Heart left ventricle (tissue), 16 donors: ENCODE measurements around the gene HOMEZ. TPM values are rescaled to one million over a fixed set of nuclear protein-coding genes. Genes with fewer than 3 reads are reported as not detected.

ENCODE experiments used
- ATAC-seq, 4 donors: fragments of 200-7000 bp; cut with Tn5 transposase; one replicate each; pipeline ENCODE4 v1.9.1; 2020 to 2022; ENCODE audit warnings: moderate library complexity in 4 of 4, mild to moderate bottlenecking in 3 of 4, moderate number of reproducible peaks in 1 of 4
- DNase-seq, 5 donors: peaks; one replicate each; pipeline ENCODE4 v3.0.0-alpha.2; 2020
- H3K27ac ChIP-seq, 12 donors: fragments of 200-600 bp; sonication (generic) in 4 of 12; one replicate each; pipeline versions ENCODE4 v1.5.0 to v1.8.0; 2016 to 2022; ENCODE audit warnings: mild to moderate bottlenecking in 2 of 12
- H3K27me3 ChIP-seq, 9 donors: fragments of 200-600 bp; sonication (generic) in 2 of 9; one replicate each; pipeline versions ENCODE4 v1.5.1 to v1.8.0; 2016 to 2022; ENCODE audit warnings: mild to moderate bottlenecking in 3 of 9
- H3K36me3 ChIP-seq, 9 donors: fragments of 200-600 bp; sonication (generic) in 2 of 9; one replicate each; pipeline versions ENCODE4 v1.5.0 to v1.8.0; 2018 to 2022; ENCODE audit warnings: mild to moderate bottlenecking in 2 of 9
- H3K4me1 ChIP-seq, 12 donors: fragments of 200-600 bp; sonication (generic) in 4 of 12; one replicate each; pipeline versions ENCODE4 v1.5.0 to v1.8.0; 2016 to 2022; ENCODE audit warnings: mild to moderate bottlenecking in 3 of 12
- H3K4me3 ChIP-seq, 12 donors: fragments of 200-600 bp; sonication (generic) in 4 of 12; one replicate each; pipeline versions ENCODE4 v1.5.0 to v1.8.0; 2017 to 2022; ENCODE audit warnings: mild to moderate bottlenecking in 9 of 12, moderate library complexity in 4 of 12
- H3K9me3 ChIP-seq, 12 donors: fragments of 200-600 bp; sonication (generic) in 4 of 12; one replicate each; pipeline versions ENCODE4 v1.5.0 to v1.8.0; 2016 to 2022; ENCODE audit warnings: mild to moderate bottlenecking in 1 of 12
- POLR2A ChIP-seq, 2 donors: fragments of 450-650 bp; IDR thresholded peaks; one replicate each; pipeline ENCODE4 v1.6.1; 2017; ENCODE audit warnings: antibody characterized with exemption in 2 of 2, mild to moderate bottlenecking in 2 of 2, moderate library complexity in 2 of 2
- WGBS, 4 donors: extraction: QIAGEN DNeasy Blood & Tissue Kit in 2 of 4; methylation state at CpG; one replicate each; pipeline versions ENCODE4 v1.1.5 to v1.1.7; 2013 to 2018; 5-methylcytosine and 5-hydroxymethylcytosine counted together
- intact Hi-C, 10 donors: fragments of 100-400 bp; cut with DNase I; formaldehyde crosslinking; loops; one replicate each; pipeline versions ENCODE4 v1.11.1 to v1.14.2; 2022
- polyA plus RNA-seq, 2 donors: library from polyadenylated mRNA; stranded (reverse); fragments of 200-250 nt; gene quantifications; one replicate each; pipeline ENCODE4 v1.2.3, GENCODE V29; 2013
- total RNA-seq, 9 donors: library from RNA; depleted of rRNA in 2 of 9; stranded (reverse); fragments of >200 nt in 2 of 9; fragmentation: NEBNext Ultra II Directional in 3 of 9; extraction: Animal tissue kit (Norgen Biotek cat#: 25700) in 3 of 9; gene quantifications; one replicate each; pipeline versions ENCODE4 v1.1.0 to v1.2.4, GENCODE V29; 2016 to 2023
- TF ChIP-seq, protein P1 (sequence below), 12 donors: fragments of 200-600 bp; sonication (generic) in 4 of 12; IDR thresholded peaks; one replicate each; pipeline versions ENCODE4 v1.5.0 to v1.8.0; 2018 to 2022; ENCODE audit warnings: antibody characterized with exemption in 12 of 12, mild to moderate bottlenecking in 5 of 12
- donor health status: ischemic (EF 13 %, LVEDD 7.1; RV severe dilation, severe dysfunction).
- donor health status: healthy with polysubstance abuse.
- donor health status: DM: no; HTN: yes; CAD: no.
- donor health status: DM: no; HTN: no; CAD: no.
- donor health status: ischemic (EF 25% LVEDD 6.9; RV normal size, moderate dysfunction).
- donor health status: ischemic (EF 25% LVEDD 5.7; RV mildly dilated, moderate dysfunction).
- donor health status: healthy.
- donor health status: DM: yes; HTN: yes; CAD: no.
- donor health status: ischemic (EF 35%, LVEDD 5.7; RV mildly dilated, moderate dysfunction).
- donor health status: nonischemic (EF 11% LVEDD 7.7; RV severe dilation, severe dysfunction).
- donor health status: DM: yes; HTN: yes; CAD: no.
- donor health status: PGD.
- donor health status: ischemic (EF 29% LVEDD 5.4; RV normal size, mild dysfunction).
- donor health status: nonischemic (EF 23%, LVEDD 6.1; RV moderate dilation, normal function).

Gene HOMEZ
- total and polyA plus RNA-seq, 11 donors, result 6.2 to 13.0 (median 9.2) TPM

DNA sequence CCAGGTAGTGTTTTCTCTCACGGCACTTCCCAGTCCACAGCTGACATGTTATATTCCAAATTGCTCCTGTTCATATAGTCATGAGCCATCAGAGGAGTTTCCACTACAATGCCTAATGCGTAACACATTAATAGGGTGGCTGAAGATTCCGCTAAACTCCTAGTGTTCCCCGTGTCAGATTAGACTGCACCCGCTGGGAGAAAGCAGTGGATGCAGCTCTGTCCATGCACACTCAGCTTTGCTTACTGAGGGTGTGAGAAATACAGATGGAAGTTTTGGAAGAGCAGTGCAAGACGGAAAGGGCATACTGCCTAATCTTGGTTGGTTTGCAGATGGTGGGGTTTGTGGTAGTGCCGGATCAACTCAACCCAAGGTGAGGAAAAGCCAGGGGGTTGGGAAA is 11.2 kb upstream of the HOMEZ start:
- Histone ChIP-seq H3K4me3 (no peak overlapping the region), H3K4me1 (peaks cover 0 to 43% (median 32%) of the 10 kb centered on the region in 12 donors), H3K36me3 (peaks cover 0 to 35% (median 26%) of the 10 kb centered on the region in 9 donors), H3K9me3 (no peaks in the 10 kb centered on the region), H3K27me3 (no peaks in the 10 kb centered on the region), H3K27ac (no peak overlapping the region)
- intact Hi-C loops, result loop anchor here in 4 of 10 donors (5.0 to 10.0 kb wide), 2 partner anchors 172 to 175 kb away; no protein-coding TSS in a partner anchor
- 86 to 90% (median 88%) methylated on average over 7 of the region's 7 CpGs for WGBS, 4 donors
- ATAC-seq (no peak), DNase-seq (no peak)
- no peak for TF ChIP-seq POLR2A (IDR thresholded peaks at IDR 0.05)
- TF ChIP-seq, protein P1, sequence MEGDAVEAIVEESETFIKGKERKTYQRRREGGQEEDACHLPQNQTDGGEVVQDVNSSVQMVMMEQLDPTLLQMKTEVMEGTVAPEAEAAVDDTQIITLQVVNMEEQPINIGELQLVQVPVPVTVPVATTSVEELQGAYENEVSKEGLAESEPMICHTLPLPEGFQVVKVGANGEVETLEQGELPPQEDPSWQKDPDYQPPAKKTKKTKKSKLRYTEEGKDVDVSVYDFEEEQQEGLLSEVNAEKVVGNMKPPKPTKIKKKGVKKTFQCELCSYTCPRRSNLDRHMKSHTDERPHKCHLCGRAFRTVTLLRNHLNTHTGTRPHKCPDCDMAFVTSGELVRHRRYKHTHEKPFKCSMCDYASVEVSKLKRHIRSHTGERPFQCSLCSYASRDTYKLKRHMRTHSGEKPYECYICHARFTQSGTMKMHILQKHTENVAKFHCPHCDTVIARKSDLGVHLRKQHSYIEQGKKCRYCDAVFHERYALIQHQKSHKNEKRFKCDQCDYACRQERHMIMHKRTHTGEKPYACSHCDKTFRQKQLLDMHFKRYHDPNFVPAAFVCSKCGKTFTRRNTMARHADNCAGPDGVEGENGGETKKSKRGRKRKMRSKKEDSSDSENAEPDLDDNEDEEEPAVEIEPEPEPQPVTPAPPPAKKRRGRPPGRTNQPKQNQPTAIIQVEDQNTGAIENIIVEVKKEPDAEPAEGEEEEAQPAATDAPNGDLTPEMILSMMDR (IDR thresholded peaks at IDR 0.05), result no peak

DNA sequence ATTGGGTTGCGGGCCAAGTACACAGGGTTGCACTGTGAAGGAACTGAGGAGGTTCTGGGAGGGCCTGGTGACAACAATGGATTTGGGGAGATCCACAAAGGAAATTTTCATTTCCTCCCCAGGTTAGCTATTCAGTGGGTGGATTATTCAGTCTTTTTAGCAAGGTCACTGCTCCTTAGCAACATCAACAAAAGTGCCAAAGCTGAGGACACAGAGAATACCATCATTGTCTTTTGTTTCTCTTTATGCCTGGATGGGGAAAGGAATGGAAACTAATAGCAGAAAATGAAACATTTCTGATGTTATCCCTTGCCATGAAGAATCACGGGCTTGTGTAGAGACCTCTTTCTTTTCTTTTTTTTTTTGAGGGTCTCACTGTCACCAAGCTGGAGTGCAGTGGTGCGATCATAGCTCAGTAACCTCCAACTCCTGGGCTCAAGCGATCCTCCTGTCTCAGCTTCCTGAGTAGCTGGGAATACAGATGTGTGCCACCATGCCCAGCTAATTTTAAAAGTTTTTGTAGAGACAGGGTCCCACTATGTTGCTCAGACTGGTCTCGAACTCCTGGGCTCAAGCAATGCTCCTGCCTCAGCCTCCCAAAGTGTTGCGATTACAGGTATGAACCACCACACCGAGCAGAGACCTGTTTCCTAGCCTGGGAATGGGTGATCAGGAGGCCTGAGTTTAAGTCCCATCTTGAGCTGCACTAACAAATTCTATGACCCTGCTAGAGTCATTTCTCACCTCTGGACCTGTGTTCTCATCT is 10.3 kb upstream of the HOMEZ start:
- H3K9me3 ChIP-seq, result no peaks in the 10 kb centered on the region
- H3K27ac ChIP-seq, result peak overlapping the region in 1 of 12 donors; percentile 15
- TF ChIP-seq POLR2A (IDR thresholded peaks at IDR 0.05), result no peak
- TF ChIP-seq, protein P1 (IDR thresholded peaks at IDR 0.05), result no peak
- intact Hi-C loops, result loop anchor here in 4 of 10 donors (5.0 to 10.0 kb wide), 2 partner anchors 171 to 174 kb away; no protein-coding TSS in a partner anchor
- H3K4me1 ChIP-seq, result peaks cover 0 to 43% (median 32%) of the 10 kb centered on the region in 12 donors
- H3K36me3 ChIP-seq, result peaks cover 0 to 35% (median 26%) of the 10 kb centered on the region in 9 donors
- WGBS, 4 donors, result 88 to 92% (median 90%) methylated on average over 7 of the region's 7 CpGs
- ATAC-seq (no peak), DNase-seq (no peak)
- no peak overlapping the region for H3K4me3 ChIP-seq
- H3K27me3 ChIP-seq, result no peaks in the 10 kb centered on the region

DNA sequence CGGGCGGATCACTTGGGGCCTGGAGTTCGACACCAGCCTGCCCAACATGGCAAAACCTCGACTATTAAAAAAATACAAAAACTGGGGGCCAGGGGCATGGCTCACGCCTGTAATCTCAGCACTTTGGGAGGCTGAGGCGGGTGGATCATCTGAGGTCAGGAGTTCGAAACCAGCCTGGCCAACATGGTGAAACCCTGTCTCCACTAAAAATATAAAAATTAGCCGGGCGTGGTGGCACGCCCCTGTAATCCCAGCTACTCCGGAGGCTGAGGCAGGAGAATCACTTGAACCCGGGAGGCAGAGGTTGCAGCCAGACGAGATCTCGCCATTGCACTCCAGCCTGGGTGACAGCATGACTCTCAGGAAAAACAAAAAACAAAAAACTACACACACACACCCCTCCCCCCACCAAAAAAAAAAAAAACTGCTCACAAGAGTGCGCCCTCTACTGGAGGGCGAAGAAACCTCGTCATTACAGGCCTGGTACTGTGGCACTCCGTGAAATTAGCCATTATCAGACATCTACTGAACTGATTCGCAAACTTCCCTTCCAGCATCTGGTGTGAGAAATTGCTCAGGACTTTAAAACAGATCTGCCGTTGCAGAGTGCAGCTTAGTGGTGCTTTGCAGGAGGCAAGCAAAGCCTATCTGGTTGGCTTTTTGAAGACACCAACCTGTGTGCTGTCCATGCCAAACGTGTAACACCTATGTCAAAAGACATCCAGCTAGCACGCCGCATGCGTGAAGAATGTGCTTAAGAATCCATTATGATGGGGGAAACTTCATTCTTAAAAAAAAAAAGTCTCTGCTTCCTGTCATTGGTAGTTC is 9.0 kb upstream of the HOMEZ start:
- TF ChIP-seq, protein P1 (IDR thresholded peaks at IDR 0.05), result peak; percentile 78 to 89 (median 85)
- TF ChIP-seq POLR2A (IDR thresholded peaks at IDR 0.05), result no peak
- no peak overlapping the region for H3K4me3 ChIP-seq
- H3K27me3 ChIP-seq, result no peaks in the 10 kb centered on the region
- H3K27ac ChIP-seq, result peak overlapping the region in 2 of 12 donors; percentile 17 to 25
- 27 to 32% (median 29%) methylated on average over 24 of the region's 24 CpGs for WGBS, 4 donors
- peaks cover 0 to 35% (median 25%) of the 10 kb centered on the region in 12 donors for H3K4me1 ChIP-seq
- peaks cover 0 to 35% (median 26%) of the 10 kb centered on the region in 9 donors for H3K36me3 ChIP-seq
- intact Hi-C loops, result loop anchor here in 5 of 10 donors (2.0 to 10.0 kb wide), 3 partner anchors 30 to 173 kb away; no protein-coding TSS in a partner anchor
- no peaks in the 10 kb centered on the region for H3K9me3 ChIP-seq
- ATAC-seq (peak in 3 of 4 donors; percentile 49 to 67 (median 63)), DNase-seq (peak in 1 of 5 donors; percentile 55)
